IPS-15b (cell line): ENCODE measurements around the gene SF3B3.

Experiments
- H3K27me3 ChIP-seq: one replicate; pipeline ENCODE4 v1.6.1; 2013; ENCODE audit warnings: low read length; ENCODE audit not compliant: control insufficient read depth, insufficient read depth
- H3K36me3 ChIP-seq: one replicate; pipeline ENCODE4 v1.6.1; 2013; ENCODE audit warnings: low read length; ENCODE audit not compliant: control insufficient read depth, insufficient read depth
- H3K4me1 ChIP-seq: one replicate; pipeline ENCODE4 v1.6.1; 2013; ENCODE audit warnings: mild to moderate bottlenecking, low read length; ENCODE audit not compliant: control insufficient read depth, insufficient read depth
- H3K4me3 ChIP-seq: one replicate; pipeline ENCODE4 v1.5.1; 2013; ENCODE audit warnings: low read depth, low read length
- H3K9ac ChIP-seq: one replicate; pipeline ENCODE4 v1.6.1; 2013; ENCODE audit warnings: low read depth, mild to moderate bottlenecking, low read length
- H3K9me3 ChIP-seq: one replicate; pipeline ENCODE4 v1.6.1; 2013; ENCODE audit warnings: mild to moderate bottlenecking, low read length; ENCODE audit not compliant: control insufficient read depth, insufficient read depth

The SF3B3 gene

DNA sequence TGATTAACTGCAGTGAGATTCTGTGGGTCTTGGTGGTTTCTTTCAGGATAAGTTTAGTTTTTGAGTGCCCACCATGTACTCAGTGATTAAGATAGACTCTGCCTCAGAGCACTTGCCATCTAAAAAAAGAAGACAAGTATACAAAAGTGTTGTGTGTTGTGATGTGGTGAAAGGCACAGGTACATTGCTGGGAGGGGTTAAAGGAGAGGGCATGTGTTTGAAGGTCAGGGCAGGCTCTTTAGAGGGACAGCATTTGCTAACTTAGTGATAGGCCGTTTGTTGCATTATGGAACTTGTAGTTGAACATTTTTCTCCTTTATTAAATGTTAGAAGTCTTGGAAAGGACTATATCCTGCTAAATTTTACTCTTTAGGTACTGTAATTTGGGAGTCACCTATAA is 26.5 kb downstream of the SF3B3 start:
- no peaks in the 10 kb centered on the region for H3K4me1 ChIP-seq
- H3K4me3 ChIP-seq = no peak overlapping the region
- no peak overlapping the region for H3K9ac ChIP-seq
- H3K27me3 ChIP-seq = no peaks in the 10 kb centered on the region
- no peaks in the 10 kb centered on the region for H3K9me3 ChIP-seq
- H3K36me3 ChIP-seq = peaks cover 60% of the 10 kb centered on the region

- H3K4me1 ChIP-seq = no peaks in the 10 kb centered on the region
- H3K9ac ChIP-seq = no peak overlapping the region
- H3K4me3 ChIP-seq = no peak overlapping the region
- peaks cover 62% of the 10 kb centered on the region for H3K36me3 ChIP-seq
- H3K27me3 ChIP-seq = no peaks in the 10 kb centered on the region
- H3K9me3 ChIP-seq = no peaks in the 10 kb centered on the region
These were observed 28.2 kb downstream of the SF3B3 start for GRCh38 chr16:70551788-70552187.

DNA sequence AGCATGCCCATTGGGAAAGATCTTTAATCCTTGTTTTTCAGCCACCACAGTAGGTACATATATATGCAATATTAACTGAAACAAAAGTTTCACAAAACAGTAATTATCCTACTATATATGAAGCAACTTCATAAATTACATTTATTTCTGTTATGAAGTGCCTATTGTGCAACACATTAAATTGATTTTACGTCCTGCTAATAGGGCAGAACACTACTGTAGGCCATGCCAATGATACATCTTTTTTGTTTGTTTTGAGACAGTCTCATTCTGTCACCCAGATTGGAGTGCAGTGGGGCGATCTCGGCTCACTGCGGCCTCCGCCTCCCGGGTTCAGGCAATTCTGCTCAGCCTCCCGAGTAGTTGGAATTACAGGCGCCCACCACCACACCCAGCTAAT is 29.1 kb downstream of the SF3B3 start:
- no peaks in the 10 kb centered on the region for H3K9me3 ChIP-seq
- no peak overlapping the region for H3K9ac ChIP-seq
- H3K4me1 ChIP-seq = no peaks in the 10 kb centered on the region
- no peaks in the 10 kb centered on the region for H3K27me3 ChIP-seq
- H3K36me3 ChIP-seq = peaks cover 65% of the 10 kb centered on the region
- H3K4me3 ChIP-seq = no peak overlapping the region

DNA sequence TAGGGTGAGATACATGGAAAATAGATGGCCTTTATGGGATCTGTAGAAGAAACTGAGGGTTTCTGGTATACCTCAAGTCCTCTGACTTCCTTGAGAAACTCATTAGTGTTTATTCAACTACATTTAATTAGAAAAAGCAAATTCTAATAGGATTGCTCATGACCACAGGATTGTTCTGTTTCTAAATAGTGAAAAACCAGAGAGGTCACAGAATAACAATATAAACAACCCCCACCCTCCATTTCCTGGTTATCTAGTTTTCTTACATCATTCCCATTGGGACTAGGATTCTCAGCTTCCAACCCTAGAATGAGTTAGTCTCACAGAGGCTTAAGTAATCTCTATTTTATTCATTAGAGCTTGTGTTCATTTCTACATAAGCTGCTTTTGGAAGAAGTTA is 30.0 kb downstream of the SF3B3 start:
- H3K36me3 ChIP-seq = peaks cover 65% of the 10 kb centered on the region
- H3K4me3 ChIP-seq = no peak overlapping the region
- H3K9me3 ChIP-seq = no peaks in the 10 kb centered on the region
- H3K9ac ChIP-seq = no peak overlapping the region
- no peaks in the 10 kb centered on the region for H3K4me1 ChIP-seq
- no peaks in the 10 kb centered on the region for H3K27me3 ChIP-seq

DNA sequence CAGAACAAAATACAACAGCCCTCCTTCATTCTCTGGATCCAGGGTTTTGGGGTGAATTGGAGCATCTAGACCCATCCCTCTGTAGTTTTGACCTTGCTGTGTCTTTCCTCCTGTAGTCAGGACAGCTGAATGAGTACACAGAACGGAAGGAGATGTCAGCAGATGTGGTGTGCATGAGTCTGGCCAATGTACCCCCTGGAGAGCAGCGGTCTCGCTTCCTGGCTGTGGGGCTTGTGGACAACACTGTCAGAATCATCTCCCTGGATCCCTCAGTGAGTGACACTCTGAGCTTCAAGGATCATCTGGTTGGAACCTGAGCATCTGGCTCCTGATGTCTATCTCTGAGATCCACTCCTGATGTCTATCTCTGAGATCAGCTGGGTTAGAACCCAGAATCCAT is 32.4 kb downstream of the SF3B3 start:
- Histone ChIP-seq H3K9me3 (no peaks in the 10 kb centered on the region), H3K27me3 (no peaks in the 10 kb centered on the region), H3K4me1 (no peaks in the 10 kb centered on the region), H3K36me3 (peaks cover 59% of the 10 kb centered on the region), H3K4me3 (no peak overlapping the region), H3K9ac (no peak overlapping the region)

GRCh38 chr16:70561623-70562022 is 38.0 kb downstream of the SF3B3 start:
- H3K4me1 ChIP-seq = no peaks in the 10 kb centered on the region
- peaks cover 74% of the 10 kb centered on the region for H3K36me3 ChIP-seq

GRCh38 chr16:70563636-70564035 is 40.0 kb downstream of the SF3B3 start:
- Histone ChIP-seq H3K36me3 (peaks cover 72% of the 10 kb centered on the region), H3K9me3 (no peaks in the 10 kb centered on the region), H3K27me3 (no peaks in the 10 kb centered on the region), H3K9ac (no peak overlapping the region), H3K4me1 (no peaks in the 10 kb centered on the region), H3K4me3 (no peak overlapping the region)

More at GRCh38 chr16:70561623-70562022, 38.0 kb downstream of the SF3B3 start:
- Histone ChIP-seq H3K27me3 (no peaks in the 10 kb centered on the region), H3K9ac (no peak overlapping the region), H3K4me3 (no peak overlapping the region), H3K9me3 (no peaks in the 10 kb centered on the region)

DNA sequence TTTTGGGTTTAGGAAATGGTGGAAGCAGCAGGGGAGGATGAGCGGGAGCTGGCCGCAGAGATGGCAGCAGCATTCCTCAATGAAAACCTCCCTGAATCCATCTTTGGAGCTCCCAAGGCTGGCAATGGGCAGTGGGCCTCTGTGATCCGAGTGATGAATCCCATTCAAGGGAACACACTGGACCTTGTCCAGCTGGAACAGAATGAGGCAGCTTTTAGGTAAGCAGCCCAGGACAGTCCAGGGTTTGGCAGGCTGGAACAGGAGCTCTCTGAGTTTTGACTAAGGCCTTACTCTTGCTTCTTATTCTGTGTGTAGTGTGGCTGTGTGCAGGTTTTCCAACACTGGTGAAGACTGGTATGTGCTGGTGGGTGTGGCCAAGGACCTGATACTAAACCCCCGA is 41.4 kb downstream of the SF3B3 start:
- H3K9me3 ChIP-seq = no peaks in the 10 kb centered on the region
- no peaks in the 10 kb centered on the region for H3K27me3 ChIP-seq
- peaks cover 82% of the 10 kb centered on the region for H3K36me3 ChIP-seq
- no peak overlapping the region for H3K4me3 ChIP-seq
- H3K9ac ChIP-seq = no peak overlapping the region
- no peaks in the 10 kb centered on the region for H3K4me1 ChIP-seq

DNA sequence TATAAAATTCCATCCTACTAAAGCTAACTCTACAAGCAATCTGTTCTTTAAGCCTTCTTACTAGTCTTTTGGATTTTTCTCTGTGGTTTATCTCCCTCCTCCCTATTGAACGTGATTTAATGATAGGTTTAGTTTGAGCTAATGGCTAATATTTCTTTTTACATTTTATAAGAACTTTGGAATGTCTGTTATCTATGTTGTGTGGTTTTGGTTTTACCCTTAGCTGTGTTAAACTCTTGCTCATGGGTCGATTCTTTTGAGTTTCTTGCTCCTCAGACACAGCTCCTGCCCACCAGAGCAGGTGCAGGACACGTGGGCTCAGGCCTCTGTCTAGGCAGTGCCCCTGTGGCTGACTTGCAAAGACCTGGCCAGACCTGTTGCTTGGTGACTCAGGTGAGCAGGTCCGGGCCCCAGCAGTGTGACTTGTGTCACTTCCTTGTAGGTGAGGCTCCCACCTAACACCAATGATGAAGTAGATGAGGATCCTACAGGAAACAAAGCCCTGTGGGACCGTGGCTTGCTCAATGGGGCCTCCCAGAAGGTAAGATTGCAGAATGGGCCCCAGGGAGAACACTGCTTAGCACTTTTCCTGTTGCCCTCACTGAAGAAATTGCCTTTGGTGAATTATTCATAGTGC is 45.1 kb downstream of the SF3B3 start:
- Histone ChIP-seq H3K9me3 (no peaks in the 10 kb centered on the region), H3K9ac (no peak overlapping the region), H3K4me1 (no peaks in the 10 kb centered on the region), H3K36me3 (peaks cover 90% of the 10 kb centered on the region), H3K4me3 (no peak overlapping the region), H3K27me3 (no peaks in the 10 kb centered on the region)

DNA sequence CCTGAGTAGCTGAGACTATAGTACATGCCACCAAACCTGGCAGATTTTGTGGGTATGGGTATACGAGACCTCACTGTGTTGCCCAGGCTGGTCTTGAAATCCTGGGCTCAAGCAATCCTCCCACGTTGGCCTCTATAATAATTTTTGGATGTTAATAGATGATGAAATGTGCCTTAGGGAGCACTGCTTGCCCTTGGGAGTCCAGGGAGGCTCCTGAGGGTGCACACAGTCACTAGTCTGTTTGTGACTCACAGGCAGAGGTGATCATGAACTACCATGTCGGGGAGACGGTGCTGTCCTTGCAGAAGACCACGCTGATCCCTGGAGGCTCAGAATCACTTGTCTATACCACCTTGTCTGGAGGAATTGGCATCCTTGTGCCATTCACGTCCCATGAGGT is 46.1 kb downstream of the SF3B3 start:
- H3K27me3 ChIP-seq = no peaks in the 10 kb centered on the region
- H3K36me3 ChIP-seq = peaks cover 82% of the 10 kb centered on the region
- no peaks in the 10 kb centered on the region for H3K4me1 ChIP-seq

DNA sequence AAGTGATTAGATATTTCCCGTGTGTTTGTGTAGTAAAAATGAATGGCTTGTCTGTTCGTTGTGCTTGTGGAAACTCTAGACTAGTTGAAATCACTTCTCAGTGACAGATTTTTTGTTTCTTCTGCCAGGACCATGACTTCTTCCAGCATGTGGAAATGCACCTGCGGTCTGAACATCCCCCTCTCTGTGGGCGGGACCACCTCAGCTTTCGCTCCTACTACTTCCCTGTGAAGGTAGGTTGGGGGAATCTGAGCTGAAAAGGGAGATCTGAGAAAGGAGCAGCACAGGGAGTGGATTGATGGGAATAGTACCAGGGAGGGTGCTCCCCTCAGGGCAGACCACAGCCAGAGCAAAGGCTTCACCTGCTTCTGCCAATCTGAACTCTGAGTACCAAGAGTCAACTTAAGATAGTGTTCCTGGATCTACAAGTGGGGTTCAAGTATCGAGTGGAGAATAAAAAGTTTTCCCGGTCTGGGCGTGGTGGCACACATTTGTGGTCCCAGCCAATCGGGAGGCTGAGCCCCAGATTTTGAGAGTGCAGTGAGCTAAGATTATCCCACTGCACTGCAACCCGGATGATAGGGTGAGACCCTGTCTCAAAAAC is 47.5 kb downstream of the SF3B3 start:
- Histone ChIP-seq H3K9me3 (no peaks in the 10 kb centered on the region), H3K27me3 (no peaks in the 10 kb centered on the region), H3K4me1 (no peaks in the 10 kb centered on the region), H3K4me3 (no peak overlapping the region), H3K9ac (no peak overlapping the region), H3K36me3 (peaks cover 76% of the 10 kb centered on the region)

More for the DNA sequence above, 46.1 kb downstream of the SF3B3 start:
- Histone ChIP-seq H3K9ac (no peak overlapping the region), H3K9me3 (no peaks in the 10 kb centered on the region), H3K4me3 (no peak overlapping the region)

GRCh38 chr16:70571623-70572022 is 48.0 kb downstream of the SF3B3 start:
- H3K9me3 ChIP-seq = no peaks in the 10 kb centered on the region
- H3K36me3 ChIP-seq = peaks cover 71% of the 10 kb centered on the region
- no peak overlapping the region for H3K9ac ChIP-seq
- no peaks in the 10 kb centered on the region for H3K27me3 ChIP-seq
- no peak overlapping the region for H3K4me3 ChIP-seq
- no peaks in the 10 kb centered on the region for H3K4me1 ChIP-seq
